Ovary (tissue), 9 donors: ENCODE data around the gene STRN4. TPM values are rescaled to one million over a fixed set of nuclear protein-coding genes. Genes with fewer than 3 reads are reported as not detected.
"Not testable (repeated sequence)": the region's sequence is repeated elsewhere in the genome, so short reads cannot be mapped to it uniquely, and the experiment has no call there.

ENCODE experiments used
- DNase-seq, 5 donors: peaks; one replicate each; pipeline ENCODE4 v3.0.0-alpha.2; 2019 to 2020
- H3K27ac ChIP-seq, 2 donors: fragments of 200-600 bp; one replicate each; pipeline versions ENCODE4 v1.5.1 to v1.8.0; 2019 to 2022
- H3K27me3 ChIP-seq: fragments of 200-600 bp; one replicate; pipeline ENCODE4 v1.8.0; 2022
- H3K36me3 ChIP-seq: fragments of 200-600 bp; sonication (generic); one replicate; pipeline ENCODE4 v1.5.1; 2019
- H3K4me1 ChIP-seq: one replicate; pipeline ENCODE4 v1.8.1; 2013; ENCODE audit warnings: mild to moderate bottlenecking, moderate library complexity; ENCODE audit not compliant: insufficient read depth
- H3K4me3 ChIP-seq: fragments of 200-600 bp; sonication (generic); one replicate; pipeline ENCODE4 v1.5.1; 2017
- H3K9me3 ChIP-seq, 2 donors: fragments of 200-600 bp in 1 of 2; sonication (generic) in 1 of 2; one replicate each; pipeline versions ENCODE4 v1.5.1 to v1.8.1; 2013 to 2019; ENCODE audit warnings: mild to moderate bottlenecking in 1 of 2, moderate library complexity in 1 of 2
- CTCF ChIP-seq, 3 donors: fragments of 450-650 bp in 2 of 3; fragments of 200-600 bp in 1 of 3; IDR thresholded peaks; one replicate each; pipeline versions ENCODE4 v1.5.1 to v1.8.0; 2016 to 2022; ENCODE audit warnings: antibody characterized with exemption in 3 of 3, mild to moderate bottlenecking in 1 of 3
- EP300 ChIP-seq: sonication (generic); formaldehyde crosslinking; IDR thresholded peaks from one replicate; pipeline ENCODE4 v1.6.1; 2017; ENCODE audit warnings: antibody characterized with exemption
- POLR2A ChIP-seq: fragments of 450-650 bp; IDR thresholded peaks from one replicate; pipeline ENCODE4 v1.6.1; 2017; ENCODE audit warnings: antibody characterized with exemption, mild to moderate bottlenecking, moderate library complexity
- WGBS, 3 donors: extraction: QIAGEN DNeasy Blood & Tissue Kit in 1 of 3; methylation state at CpG; one replicate each; pipeline versions ENCODE4 v1.1.5 to v1.1.7; 2013 to 2017; 5-methylcytosine and 5-hydroxymethylcytosine counted together
- intact Hi-C, 4 donors: fragments of 100-400 bp; cut with DNase I; formaldehyde crosslinking; loops; one replicate each; pipeline versions ENCODE4 v1.11.0 to v1.15.1; 2022 to 2023
- polyA plus RNA-seq, 2 donors: library from polyadenylated mRNA; stranded (reverse); fragments of 200-250 nt in 1 of 2; fragments of 350-450 nt in 1 of 2; fragmentation: Illumina TruSeq in 1 of 2; extraction: RNeasy Lipid Tissue Mini Kit (QIAGEN cat#74804) in 1 of 2; gene quantifications; one replicate each; pipeline ENCODE4 v1.2.3, GENCODE V29; 2013 to 2014
- total RNA-seq, 7 donors: library from RNA; depleted of rRNA in 2 of 7; stranded (reverse); fragments of >200 nt in 2 of 7; fragmentation: NEBNext Ultra II Directional in 3 of 7; extraction: Animal tissue kit (Norgen Biotek cat#: 25700) in 3 of 7; gene quantifications; one replicate each; pipeline versions ENCODE4 v1.1.0 to v1.2.4, GENCODE V29; 2016 to 2023
- donor health status: DM: no; HTN: no; CAD: no; lungs with moderate emphysema.
- donor health status: DM: no; HTN: no; CAD: no.
- donor health status: Bipolar disorder and iron deficiency.
- donor health status: DM: yes; HTN: yes; CAD: no.
- donor health status: DM: no; HTN: no; CAD: no.
- donor health status: DM: yes; HTN: yes; CAD: no.

STRN4 gene
- total and polyA plus RNA-seq, 9 donors = 34.8 to 85.3 (median 59.1) TPM

- TF ChIP-seq EP300 (no peak), POLR2A (no peak), CTCF (IDR thresholded peaks at IDR 0.05) (no peak)
- DNase-seq = peak; percentile 93 to 97 (median 94)
- Histone ChIP-seq H3K36me3 (no peaks in the 10 kb centered on the region), H3K9me3 (no peaks in the 10 kb centered on the region), H3K27me3 (no peaks in the 10 kb centered on the region), H3K4me3 (peak overlapping the region; percentile 53), H3K27ac (peak overlapping the region; percentile 81 to 95), H3K4me1 (peaks cover 5% of the 10 kb centered on the region)
- WGBS, 3 donors = 1% methylated on average over 36 to 39 of the region's 39 CpGs
- intact Hi-C loops = no loop called here
Measured at GRCh38 chr19:46713781-46714443, 32.3 kb downstream of the STRN4 start.

GRCh38 chr19:46712768-46713338 lies 33.4 kb downstream of the STRN4 start:
- H3K4me1 ChIP-seq, H3K27ac ChIP-seq, H3K36me3 ChIP-seq, intact Hi-C loops, DNase-seq, H3K27me3 ChIP-seq, H3K4me3 ChIP-seq, H3K9me3 ChIP-seq: not testable (repeated sequence)
- WGBS, 3 donors = 72 to 81% (median 78%) methylated on average over 6 of the region's 6 CpGs

DNA sequence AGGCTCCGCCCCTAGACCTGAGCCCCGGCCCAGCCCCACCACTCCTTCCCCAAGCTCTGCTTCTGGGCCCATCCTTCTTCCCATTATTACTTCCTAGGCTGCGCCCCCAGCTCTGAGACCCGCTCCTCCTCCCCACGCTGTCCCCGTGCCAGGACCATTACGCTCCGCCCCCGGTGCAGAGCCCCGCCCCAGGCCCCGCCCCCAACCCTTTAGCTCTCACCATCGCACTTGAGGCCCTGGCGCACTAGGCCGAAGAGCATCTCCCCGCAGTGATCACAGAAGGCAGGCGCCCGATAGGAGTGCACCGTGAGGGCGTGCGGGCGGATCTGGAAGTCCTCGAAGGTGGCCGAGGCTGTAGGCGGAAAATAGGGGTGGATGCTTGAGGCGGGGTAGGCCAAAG lies 35.6 kb downstream of the STRN4 start:
- intact Hi-C loops = no loop called here
- DNase-seq = no peak
- peaks cover 4% of the 10 kb centered on the region for H3K4me1 ChIP-seq
- H3K4me3 ChIP-seq = no peak overlapping the region
- H3K27me3 ChIP-seq = no peaks in the 10 kb centered on the region
- H3K27ac ChIP-seq = no peak overlapping the region
- H3K36me3 ChIP-seq = no peaks in the 10 kb centered on the region
- 77 to 80% (median 80%) methylated on average over 25 of the region's 25 CpGs for WGBS, 3 donors
- no peak for TF ChIP-seq CTCF (IDR thresholded peaks at IDR 0.05)
- TF ChIP-seq POLR2A = no peak
- TF ChIP-seq EP300 = no peak
- no peaks in the 10 kb centered on the region for H3K9me3 ChIP-seq

GRCh38 chr19:46704379-46705076 lies 41.7 kb downstream of the STRN4 start:
- H3K27ac ChIP-seq = no peak overlapping the region
- H3K27me3 ChIP-seq = no peaks in the 10 kb centered on the region
- WGBS, 3 donors = 40 to 48% (median 40%) methylated on average over 20 to 21 of the region's 21 CpGs
- intact Hi-C loops = loop anchor here in 1 of 4 donors (2.0 kb wide), 1 partner anchor 24 kb away; no protein-coding TSS in a partner anchor
- peak; percentile 58 to 86 (median 81) for DNase-seq
- H3K36me3 ChIP-seq = no peaks in the 10 kb centered on the region
- TF ChIP-seq CTCF (IDR thresholded peaks at IDR 0.05) = peak; percentile 85 to 95 (median 87)
- TF ChIP-seq POLR2A = no peak
- no peaks in the 10 kb centered on the region for H3K4me1 ChIP-seq
- H3K4me3 ChIP-seq = no peak overlapping the region
- no peaks in the 10 kb centered on the region for H3K9me3 ChIP-seq

DNA sequence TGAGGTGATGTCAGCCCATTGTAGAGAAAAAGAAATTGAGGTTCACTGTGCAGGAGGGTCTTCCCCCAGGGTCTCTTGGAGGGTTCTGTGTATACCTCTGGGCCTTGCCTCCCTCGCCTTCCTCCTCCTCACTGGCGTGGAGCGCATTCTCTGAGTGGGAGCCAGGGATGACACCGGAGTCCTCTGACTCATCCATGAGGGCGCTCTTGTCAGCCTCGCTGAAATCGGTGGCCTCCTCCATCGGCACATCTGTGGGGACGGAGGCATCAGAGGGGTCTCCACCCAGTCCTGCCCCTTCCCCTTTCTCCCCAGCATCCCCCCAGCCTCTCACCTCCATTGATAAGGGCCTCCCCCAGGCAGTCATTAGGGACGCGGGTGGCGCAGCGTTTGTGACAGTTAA lies 45.5 kb downstream of the STRN4 start:
- no peaks in the 10 kb centered on the region for H3K27me3 ChIP-seq
- no peaks in the 10 kb centered on the region for H3K36me3 ChIP-seq
- no peak for DNase-seq
- no peaks in the 10 kb centered on the region for H3K9me3 ChIP-seq
- intact Hi-C loops = no loop called here
- H3K4me3 ChIP-seq = no peak overlapping the region
- no peaks in the 10 kb centered on the region for H3K4me1 ChIP-seq
- no peak overlapping the region for H3K27ac ChIP-seq
- 80 to 89% (median 84%) methylated on average over 13 of the region's 13 CpGs for WGBS, 3 donors
- TF ChIP-seq CTCF (IDR thresholded peaks at IDR 0.05) = no peak
- TF ChIP-seq POLR2A = no peak
